ENCODE data around the gene SART3.
"Not testable (repeated sequence)": the region's sequence is repeated elsewhere in the genome, so short reads cannot be mapped to it uniquely, and the experiment has no call there.

SART3 gene

DNA sequence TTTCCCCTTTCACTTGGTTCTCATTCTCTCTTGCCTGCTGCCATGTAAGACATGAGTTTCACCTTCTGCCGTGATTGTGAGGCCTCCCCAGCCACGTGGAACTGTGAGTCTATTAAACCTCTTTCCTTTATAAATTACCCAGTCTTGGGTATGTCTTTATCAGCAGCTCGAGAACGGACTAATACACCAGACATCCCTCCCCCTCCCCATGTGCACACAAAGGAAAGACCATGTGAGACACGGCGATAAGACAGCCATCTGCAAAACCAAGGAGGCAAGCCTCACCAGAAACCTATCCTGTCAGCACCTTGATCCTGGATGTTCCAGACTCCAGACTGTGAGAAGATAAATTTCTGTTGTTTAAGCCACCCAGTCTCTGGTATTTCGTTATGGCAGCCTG lies 75.6 kb downstream of the SART3 start:
- not testable (repeated sequence) for DNase-seq (ENCODE audit: low read depth in 2 of 2)

DNA sequence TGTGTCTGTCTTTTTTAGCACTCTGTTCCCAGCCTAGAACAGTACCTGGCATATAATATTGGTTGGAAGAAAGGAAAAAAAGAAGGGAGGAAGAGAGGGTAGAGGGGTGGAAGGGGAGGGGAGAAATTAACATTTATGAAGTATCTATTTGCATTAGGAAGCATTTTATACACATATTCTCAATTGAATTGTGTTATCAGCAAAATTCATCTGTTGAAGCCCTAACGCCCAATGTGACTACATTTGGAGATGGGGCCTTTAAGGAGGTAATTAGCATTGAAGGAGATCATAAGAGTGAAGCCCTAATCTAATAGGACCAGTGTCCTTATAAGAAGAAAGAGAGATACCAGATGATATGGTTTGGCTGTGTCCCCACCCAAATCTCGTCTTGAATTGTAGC lies 76.1 kb downstream of the SART3 start:
- no peak for DNase-seq (ENCODE audit: low read depth in 2 of 2)

DNA sequence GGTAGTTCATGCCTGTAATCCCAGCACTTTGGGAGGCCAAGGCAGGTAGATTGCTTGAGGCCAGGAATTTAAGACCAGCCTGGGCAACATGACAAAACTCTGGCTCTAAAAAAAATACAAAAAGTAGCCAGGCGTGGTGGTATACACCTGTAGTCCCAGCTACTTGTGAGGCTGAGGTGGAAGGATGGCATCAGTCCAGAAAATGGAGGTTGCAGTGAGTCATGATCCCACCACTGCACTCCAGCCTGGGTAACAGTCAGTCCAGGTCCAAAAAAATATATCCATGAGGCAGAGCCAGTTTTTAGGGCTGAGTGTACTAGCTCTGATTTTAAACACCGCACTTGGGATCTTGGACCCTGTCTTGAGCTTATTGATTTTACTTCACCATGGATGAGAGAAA lies 76.5 kb downstream of the SART3 start:
- no peak for DNase-seq (ENCODE audit: low read depth in 2 of 2)

DNA sequence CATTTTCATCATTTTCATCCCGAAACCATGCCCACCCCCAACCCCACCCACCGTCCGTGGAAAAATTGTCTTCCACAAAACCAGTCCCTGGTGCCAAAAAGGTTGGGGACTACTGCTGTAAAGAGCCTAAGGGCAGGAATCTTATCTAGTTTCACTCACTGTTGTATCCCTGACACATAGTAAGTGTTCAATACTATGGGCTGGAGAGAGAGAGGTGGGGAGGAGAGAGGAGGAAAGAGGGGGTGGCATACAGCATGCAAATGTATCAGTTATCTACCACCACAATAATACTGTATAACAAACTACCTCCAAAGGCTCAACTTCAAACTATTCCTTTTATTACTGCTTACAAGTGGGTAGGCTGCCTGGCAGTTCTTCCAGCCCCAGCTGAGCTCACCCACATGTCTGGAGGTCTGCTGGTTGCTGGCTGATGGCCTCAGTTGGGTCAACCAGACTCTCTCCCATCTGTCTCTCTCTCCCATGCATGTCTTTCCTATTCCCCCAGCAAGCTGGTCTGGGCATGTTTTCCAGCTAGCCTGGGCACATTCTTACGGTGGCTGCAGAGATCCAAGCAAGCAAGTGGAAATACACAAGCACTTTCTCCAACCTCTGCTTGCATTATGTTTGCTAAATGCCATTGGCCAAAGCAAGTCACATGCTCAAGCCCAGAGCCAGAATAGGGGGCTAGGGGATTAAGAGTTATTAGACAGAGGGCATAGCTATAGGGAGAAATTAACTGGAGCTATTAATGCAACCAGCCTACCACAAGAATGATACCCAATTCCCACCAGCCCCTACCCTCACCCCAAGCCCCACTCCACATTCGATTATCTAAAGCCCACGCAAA lies 77.5 kb downstream of the SART3 start:
- no peak for DNase-seq (ENCODE audit: low read depth in 2 of 2)

DNA sequence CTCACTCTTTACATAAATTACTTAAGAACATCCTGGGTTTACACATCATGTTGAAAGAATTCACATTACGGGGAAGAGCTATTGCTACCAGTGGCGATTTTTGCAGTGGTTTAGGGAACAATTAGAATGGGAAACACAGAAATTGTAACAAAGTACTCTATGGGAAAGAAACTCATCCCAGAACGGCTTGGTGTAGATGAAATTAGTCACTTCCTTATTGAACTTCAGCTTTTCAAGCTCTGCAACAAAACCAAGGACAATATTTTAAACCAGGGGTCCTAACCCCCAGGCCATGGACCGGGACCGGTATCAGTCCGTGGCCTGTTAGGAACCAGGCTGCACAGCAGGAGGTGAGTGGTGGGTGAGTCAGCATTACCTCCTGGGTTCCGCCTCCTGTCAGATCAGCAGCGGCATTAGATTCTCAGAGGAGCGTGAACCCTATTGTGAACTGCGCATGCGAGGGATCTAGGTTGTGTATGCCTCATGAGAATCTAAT lies 78.2 kb downstream of the SART3 start:
- DNase-seq (ENCODE audit: low read depth in 2 of 2) = no peak

DNA sequence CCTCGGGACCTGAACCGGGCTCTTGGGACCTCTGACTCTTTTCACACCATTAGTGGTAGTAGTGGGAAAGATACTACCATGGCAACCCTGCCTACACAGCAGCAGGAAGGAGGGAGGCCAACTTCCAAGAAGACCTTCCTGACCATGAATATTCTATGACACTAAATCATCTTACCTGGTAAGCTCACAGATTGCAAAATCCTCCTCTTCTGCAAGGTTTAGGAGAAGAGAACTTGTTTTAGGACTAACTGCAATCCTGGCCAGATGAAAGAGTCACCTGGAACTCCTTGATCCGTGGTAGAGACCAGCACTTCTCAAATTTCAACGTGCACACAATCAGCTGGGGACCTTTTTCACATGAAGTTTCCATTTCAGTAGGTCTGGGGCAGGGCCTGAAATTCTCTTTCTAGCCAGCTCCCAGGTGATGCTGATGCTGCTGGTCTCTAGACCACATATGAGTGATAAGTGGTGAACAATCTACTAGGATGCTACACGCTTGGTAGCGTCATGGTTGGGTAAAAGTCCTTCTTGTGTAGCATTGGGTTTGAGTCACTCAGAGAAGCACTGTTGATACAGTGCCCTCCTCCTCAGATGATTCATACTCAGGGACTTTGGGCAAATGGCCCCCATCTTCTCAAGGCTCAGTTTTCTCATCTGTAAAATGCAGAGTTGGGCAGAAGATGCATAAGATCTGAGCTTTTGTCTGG lies 81.5 kb downstream of the SART3 start:
- no peak for DNase-seq (ENCODE audit: low read depth in 2 of 2)

DNA sequence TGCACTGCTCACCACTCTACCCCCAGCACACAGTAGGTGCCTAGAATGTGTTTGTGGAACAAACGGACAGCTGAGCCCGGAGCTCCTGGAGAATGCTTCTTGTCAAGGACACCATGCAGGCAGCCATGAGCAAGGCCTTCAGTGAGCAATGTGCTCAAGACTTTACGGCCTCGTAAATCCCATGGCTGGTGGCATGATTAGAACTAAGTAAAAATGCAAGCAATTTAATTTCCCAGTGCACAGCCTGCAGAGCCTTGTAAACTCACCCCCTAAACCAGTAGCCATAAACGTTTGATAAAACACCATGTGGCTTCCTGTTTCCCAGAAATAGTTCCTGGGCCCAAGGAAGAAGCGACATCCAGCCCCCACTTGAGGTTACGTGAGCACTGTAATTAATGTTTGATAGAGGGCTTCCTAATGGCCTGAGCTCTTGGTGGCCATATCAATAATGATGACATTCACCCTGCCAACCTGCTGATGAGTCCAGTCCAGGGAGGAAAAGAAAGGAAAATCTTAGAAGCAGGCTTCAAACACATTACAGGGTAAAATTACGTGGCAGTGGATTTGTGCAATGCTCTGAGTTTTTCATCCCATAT lies 82.3 kb downstream of the SART3 start:
- DNase-seq (ENCODE audit: low read depth in 2 of 2) = no peak

DNA sequence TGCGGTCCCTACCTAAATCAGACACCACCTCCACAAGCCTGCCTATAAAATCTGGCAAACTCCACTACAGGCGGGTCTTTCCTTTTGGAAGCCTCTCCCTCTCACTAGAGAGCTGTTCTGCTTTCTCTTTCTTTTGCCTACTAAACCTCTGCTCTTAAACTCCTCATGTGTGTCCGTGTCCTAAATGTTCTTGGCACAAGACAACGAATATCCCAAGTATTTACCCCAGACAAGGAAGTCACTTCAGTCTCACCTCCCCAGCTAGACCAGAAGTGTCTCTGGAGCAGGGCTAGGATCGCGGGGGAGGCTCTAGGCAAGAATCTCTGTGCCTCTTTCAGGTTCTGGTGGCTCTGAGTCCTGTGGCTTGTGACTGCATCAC lies 83.1 kb downstream of the SART3 start:
- DNase-seq (ENCODE audit: low read depth in 2 of 2) = no peak

DNA sequence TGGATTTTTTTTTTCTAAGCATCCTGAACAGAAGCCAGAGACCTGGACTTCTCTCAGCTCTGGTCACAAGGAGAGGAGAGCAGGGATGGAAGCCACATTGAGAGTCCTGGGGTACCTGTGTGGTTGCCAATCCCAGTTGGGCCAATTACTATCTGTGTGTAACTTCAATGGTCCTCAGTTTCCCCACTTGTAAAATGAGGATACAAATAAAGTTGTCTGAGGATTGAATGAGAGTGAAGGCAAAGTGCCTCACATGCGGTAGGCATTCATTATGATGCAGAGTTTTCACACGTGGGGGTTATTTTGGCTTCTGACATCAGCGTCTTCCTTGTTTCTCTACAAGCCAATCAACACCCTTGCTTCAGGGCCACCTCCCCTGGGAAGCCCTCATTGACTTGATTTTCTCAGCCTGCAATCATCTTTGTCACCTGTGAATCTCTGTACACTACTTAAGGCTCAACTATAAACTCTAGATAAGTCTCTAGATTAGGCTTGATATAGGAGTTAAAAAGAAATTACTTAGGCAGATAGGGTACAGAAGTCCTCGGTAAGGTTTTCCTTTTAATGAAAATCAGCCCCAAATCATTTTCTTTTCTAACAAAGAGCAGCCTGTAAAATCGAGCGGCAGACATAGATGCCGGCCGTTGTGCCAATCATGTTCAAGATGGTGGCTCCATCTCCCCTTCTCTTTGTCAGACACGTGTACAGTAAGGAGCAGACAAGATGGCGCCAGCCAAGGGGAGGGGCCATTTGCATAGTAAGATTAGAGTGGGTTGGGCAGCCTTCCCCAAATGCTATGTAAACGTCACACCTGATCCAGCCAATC lies 83.7 kb downstream of the SART3 start:
- DNase-seq (ENCODE audit: low read depth in 2 of 2) = no peak

DNA sequence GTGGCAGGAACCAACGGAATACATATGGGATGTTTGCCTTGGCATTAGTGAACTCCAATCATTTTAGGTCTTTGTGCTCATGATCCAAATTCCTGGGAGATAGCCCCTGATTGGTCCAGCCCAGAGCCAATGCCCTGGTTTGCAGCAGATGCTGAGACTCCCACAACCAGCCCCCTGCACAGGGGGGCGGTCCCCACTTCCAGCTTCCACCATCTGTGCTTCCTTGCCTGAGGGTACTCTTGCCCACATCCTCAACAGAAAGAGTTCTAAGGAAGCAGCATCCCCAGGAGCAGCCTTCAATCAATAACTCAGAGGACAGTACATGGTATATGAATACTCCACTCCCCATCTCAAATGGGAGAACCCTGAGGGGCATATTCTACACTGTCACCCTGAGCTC lies 85.6 kb downstream of the SART3 start:
- no peak for DNase-seq (ENCODE audit: low read depth in 2 of 2)

DNA sequence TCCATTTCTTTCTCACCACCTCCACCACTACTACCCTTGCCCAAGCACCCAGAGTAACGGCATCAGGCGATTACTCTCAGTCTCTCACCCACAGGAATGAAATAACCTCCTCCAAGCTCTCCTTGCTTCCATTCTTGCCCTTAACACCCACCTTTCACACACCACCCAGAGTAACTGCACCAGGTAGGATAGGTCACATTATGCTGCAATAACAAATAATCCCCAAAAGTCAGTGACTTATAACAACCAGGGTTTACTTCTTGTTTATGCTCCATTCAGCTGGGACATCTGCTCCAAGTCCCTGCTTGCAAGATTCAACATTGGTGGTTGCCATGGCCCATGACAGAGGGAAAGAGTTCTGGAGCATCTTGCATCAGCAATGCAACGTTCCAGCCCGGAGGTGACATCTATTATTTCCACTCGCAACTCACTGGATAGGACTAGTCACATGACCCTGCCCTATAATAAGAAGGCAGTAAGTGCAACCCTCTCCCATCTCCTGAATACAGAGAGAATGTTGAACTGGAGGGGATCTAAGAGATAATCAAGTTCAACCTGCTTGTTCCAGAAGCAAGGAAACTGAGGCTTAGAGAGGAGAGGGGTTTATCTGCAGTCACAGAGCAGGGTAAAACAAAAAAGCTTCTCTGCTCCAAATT lies 87.4 kb downstream of the SART3 start:
- no peak for DNase-seq (ENCODE audit: low read depth in 2 of 2)
